DOHH2 (cell line): ENCODE measurements around the gene TCEAL9.

ENCODE experiments used
- H3F3A ChIP-seq: fragments of 200-600 bp; sonication (generic), shearing (Covaris generic); 2 replicates; pipeline ENCODE4 v1.6.0; 2016; ENCODE audit warnings: antibody characterized with exemption, mild to moderate bottlenecking; ENCODE audit not compliant: control insufficient read depth, insufficient read depth
- H3K27ac ChIP-seq: fragments of 200-600 bp; sonication (generic); 2 replicates; pipeline ENCODE4 v1.5.1; 2014; ENCODE audit warnings: low read depth, mild to moderate bottlenecking, low read length, moderate library complexity
- H3K27me3 ChIP-seq: fragments of 200-600 bp; sonication (generic); 2 replicates; pipeline ENCODE4 v1.6.1; 2014; ENCODE audit warnings: mild to moderate bottlenecking, low read length, mixed read lengths; ENCODE audit not compliant: control insufficient read depth
- H3K36me3 ChIP-seq: fragments of 200-600 bp; sonication (generic); 2 replicates; pipeline ENCODE4 v1.6.1; 2014; ENCODE audit warnings: mild to moderate bottlenecking, low read length, moderate library complexity, mixed read lengths; ENCODE audit not compliant: control insufficient read depth
- H3K4me1 ChIP-seq: fragments of 200-600 bp; sonication (generic); 2 replicates; pipeline ENCODE4 v1.6.1; 2014; ENCODE audit warnings: mild to moderate bottlenecking, low read length, mixed read lengths; ENCODE audit not compliant: control insufficient read depth
- H3K4me2 ChIP-seq: fragments of 200-600 bp; sonication (generic); 2 replicates; pipeline ENCODE4 v1.6.0; 2014; ENCODE audit warnings: mild to moderate bottlenecking, low read length, moderate library complexity
- H3K4me3 ChIP-seq: fragments of 200-600 bp; sonication (generic); 2 replicates; pipeline ENCODE4 v1.5.1; 2014; ENCODE audit warnings: mild to moderate bottlenecking, low read length, mixed read lengths
- H3K79me2 ChIP-seq: fragments of 200-600 bp; sonication (generic); 2 replicates; pipeline ENCODE4 v1.6.1; 2014; ENCODE audit warnings: mild to moderate bottlenecking, low read length, mixed read lengths; ENCODE audit not compliant: control insufficient read depth
- H3K9me2 ChIP-seq: fragments of 200-600 bp; sonication (generic); replicated peaks from 2 replicates; pipeline ENCODE4 v1.6.1; 2014; ENCODE audit warnings: mild to moderate bottlenecking, low read length, mixed read lengths; ENCODE audit not compliant: control insufficient read depth
- H3K9me3 ChIP-seq: fragments of 200-600 bp; sonication (generic); 2 replicates; pipeline ENCODE4 v1.6.1; 2014; ENCODE audit warnings: antibody characterized with exemption, low read length, mixed read lengths; ENCODE audit not compliant: control insufficient read depth, insufficient read depth
- H4K20me1 ChIP-seq: fragments of 200-600 bp; sonication (generic); 2 replicates; pipeline ENCODE4 v1.6.0; 2014; ENCODE audit warnings: low read depth, mild to moderate bottlenecking, antibody characterized with exemption, low read length, moderate library complexity; ENCODE audit not compliant: control insufficient read depth, insufficient read depth
- EZH2phosphoT487 ChIP-seq: fragments of 200-600 bp; sonication (generic); IDR thresholded peaks from 2 replicates; pipeline ENCODE4 v1.6.1; 2017; ENCODE audit warnings: borderline replicate concordance, mild to moderate bottlenecking, antibody characterized with exemption, low read length, moderate library complexity, mixed read lengths
- TF ChIP-seq, protein P1 (sequence below): fragments of 200-600 bp; sonication (generic); IDR thresholded peaks from one replicate; pipeline ENCODE4 v1.5.1; 2014; ENCODE audit warnings: antibody characterized with exemption, mild to moderate bottlenecking, low read depth, low read length; ENCODE audit not compliant: poor library complexity, severe bottlenecking

The TCEAL9 gene

DNA sequence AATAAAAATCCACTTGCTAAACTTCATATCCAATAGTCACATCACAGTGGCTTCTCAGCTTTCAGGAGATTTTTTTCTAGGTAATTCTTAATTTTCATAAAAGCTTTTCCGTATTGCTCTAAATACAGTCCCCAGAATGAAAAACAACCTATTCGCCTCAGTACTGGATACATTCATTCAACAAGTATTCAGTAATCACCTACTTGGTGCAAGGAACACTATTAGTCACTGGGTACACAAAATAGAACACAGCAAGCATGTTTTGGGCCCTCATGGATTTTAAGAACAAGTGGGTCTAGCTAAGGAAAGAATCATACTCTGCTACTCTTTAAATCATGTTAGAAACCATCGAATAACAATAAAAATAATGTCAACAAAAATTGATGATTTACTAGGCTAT is 17.3 kb downstream of the TCEAL9 start:
- Histone ChIP-seq H3K79me2 (no peaks in the 10 kb centered on the region), H3K4me2 (no peak overlapping the region), H3F3A (no peaks in the 10 kb centered on the region), H3K9me3 (no peaks in the 10 kb centered on the region), H3K9me2 (no peaks in the 10 kb centered on the region), H3K36me3 (no peaks in the 10 kb centered on the region), H3K27me3 (no peaks in the 10 kb centered on the region), H3K4me1 (no peaks in the 10 kb centered on the region), H3K27ac (no peak overlapping the region), H4K20me1 (no peaks in the 10 kb centered on the region), H3K4me3 (no peak overlapping the region)
- TF ChIP-seq, protein P1, sequence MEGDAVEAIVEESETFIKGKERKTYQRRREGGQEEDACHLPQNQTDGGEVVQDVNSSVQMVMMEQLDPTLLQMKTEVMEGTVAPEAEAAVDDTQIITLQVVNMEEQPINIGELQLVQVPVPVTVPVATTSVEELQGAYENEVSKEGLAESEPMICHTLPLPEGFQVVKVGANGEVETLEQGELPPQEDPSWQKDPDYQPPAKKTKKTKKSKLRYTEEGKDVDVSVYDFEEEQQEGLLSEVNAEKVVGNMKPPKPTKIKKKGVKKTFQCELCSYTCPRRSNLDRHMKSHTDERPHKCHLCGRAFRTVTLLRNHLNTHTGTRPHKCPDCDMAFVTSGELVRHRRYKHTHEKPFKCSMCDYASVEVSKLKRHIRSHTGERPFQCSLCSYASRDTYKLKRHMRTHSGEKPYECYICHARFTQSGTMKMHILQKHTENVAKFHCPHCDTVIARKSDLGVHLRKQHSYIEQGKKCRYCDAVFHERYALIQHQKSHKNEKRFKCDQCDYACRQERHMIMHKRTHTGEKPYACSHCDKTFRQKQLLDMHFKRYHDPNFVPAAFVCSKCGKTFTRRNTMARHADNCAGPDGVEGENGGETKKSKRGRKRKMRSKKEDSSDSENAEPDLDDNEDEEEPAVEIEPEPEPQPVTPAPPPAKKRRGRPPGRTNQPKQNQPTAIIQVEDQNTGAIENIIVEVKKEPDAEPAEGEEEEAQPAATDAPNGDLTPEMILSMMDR = no peak
- TF ChIP-seq EZH2phosphoT487 = no peak

DNA sequence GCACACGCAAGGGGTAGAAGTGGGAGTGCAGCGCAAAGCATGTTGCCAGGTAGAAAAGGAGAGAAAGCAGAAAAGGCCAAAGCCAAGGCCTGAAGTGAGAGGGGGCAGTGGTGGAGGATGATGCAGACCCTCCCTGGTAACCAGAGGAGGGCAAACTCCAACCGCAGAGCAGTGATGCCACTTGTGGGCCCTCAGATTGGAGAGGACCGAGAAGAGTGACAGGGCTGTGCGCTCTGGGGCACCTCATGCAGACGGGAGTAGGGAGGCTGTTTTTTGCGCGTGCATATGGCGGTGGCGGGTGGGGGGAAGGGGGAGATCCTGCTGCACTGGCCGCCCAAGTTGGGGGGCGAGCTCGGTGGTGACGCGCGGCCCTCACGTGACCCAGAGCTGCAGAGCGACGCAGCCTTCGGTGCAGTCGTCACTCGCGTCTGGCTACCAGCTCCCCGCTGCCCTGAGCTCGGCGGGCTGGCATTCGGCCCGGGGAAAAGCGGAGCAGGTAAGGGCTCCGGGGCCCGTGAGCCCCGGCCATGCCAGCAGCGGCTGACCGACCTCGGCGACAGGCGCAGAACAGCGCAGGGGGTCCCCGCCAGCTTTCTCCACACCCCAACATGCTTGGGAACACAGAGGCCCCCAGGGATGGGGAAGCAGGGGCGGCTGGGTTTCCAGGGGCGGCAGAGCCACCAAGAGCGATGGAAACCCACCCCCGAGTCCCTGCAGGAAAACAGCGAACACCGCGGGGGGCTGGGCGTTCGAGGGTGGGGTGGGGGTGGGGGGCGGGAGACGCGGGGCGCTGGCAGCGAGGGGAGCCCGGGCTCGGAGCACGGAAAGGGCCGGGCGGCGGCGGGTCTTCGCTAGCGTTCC is 20.0 kb downstream of the TCEAL9 start, which contains the start of gene BEX3:
Gene BEX3, plus strand, starts transcription at position 421 of the 861 bp plus-strand sequence. CDS start 984 bp downstream, outside the sequence.
- Histone ChIP-seq H3K4me2 (no peak within 1 kb of the TSS), H3K27me3 (no peaks in the 10 kb centered on the region), H3K36me3 (no peaks in the 10 kb centered on the region), H3K9me3 (no peaks in the 10 kb centered on the region), H3K4me3 (no peak within 1 kb of the TSS), H4K20me1 (no peaks in the 10 kb centered on the region), H3K4me1 (no peaks in the 10 kb centered on the region), H3F3A (no peaks in the 10 kb centered on the region), H3K79me2 (no peaks in the 10 kb centered on the region), H3K27ac (no peak within 1 kb of the TSS), H3K9me2 (no peaks in the 10 kb centered on the region)
- TF ChIP-seq, protein P1 = no peak
- no peak for TF ChIP-seq EZH2phosphoT487

DNA sequence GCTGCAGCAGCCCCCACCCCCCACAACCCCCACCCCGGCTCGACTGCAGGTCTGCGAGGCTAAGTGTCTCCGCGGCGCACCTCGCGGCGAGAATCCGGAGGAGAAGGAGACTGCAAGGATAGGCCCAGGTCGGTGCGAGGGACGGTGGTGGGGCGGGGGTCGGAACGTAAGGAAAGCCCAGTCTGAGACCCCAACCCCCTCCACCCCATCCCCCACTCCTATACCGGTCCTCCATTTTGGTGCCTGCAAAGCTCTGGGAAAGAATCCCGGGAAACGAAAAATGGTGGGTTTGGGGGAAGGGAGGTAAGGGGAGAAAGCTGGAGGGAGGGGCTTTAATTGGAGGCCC is 20.6 kb downstream of the TCEAL9 start:
- Histone ChIP-seq H3K4me1 (no peaks in the 10 kb centered on the region), H3K4me3 (no peak overlapping the region), H3K36me3 (no peaks in the 10 kb centered on the region), H3F3A (no peaks in the 10 kb centered on the region), H3K4me2 (no peak overlapping the region), H3K79me2 (no peaks in the 10 kb centered on the region), H3K27me3 (no peaks in the 10 kb centered on the region), H4K20me1 (no peaks in the 10 kb centered on the region), H3K9me2 (no peaks in the 10 kb centered on the region), H3K9me3 (no peaks in the 10 kb centered on the region), H3K27ac (no peak overlapping the region)
- TF ChIP-seq, protein P1 = no peak
- no peak for TF ChIP-seq EZH2phosphoT487
